Adrenal gland (tissue), 12 donors: ENCODE results near the gene ARL3. TPM values are rescaled to one million over a fixed set of nuclear protein-coding genes. Genes with fewer than 3 reads are reported as not detected.

Experiments used
- DNase-seq, 7 donors: peaks; one replicate each; pipeline ENCODE4 v3.0.0-alpha.2; 2019 to 2020
- H3K27ac ChIP-seq, 5 donors: fragments of 200-600 bp; sonication (generic) in 4 of 5; 1 replicate in 3 of 5; 2 replicates in 2 of 5; pipeline versions ENCODE4 v1.5.1 to v1.8.0; 2016 to 2020; ENCODE audit warnings: mild to moderate bottlenecking in 1 of 5
- H3K27me3 ChIP-seq: fragments of 200-600 bp; 2 replicates; pipeline ENCODE4 v1.8.0; 2021
- H3K36me3 ChIP-seq, 2 donors: fragments of 200-600 bp; replicated peaks in 1 of 2; 1 replicate in 1 of 2; 2 replicates in 1 of 2; pipeline versions ENCODE4 v1.5.1 to v1.8.0; 2018 to 2022
- H3K4me1 ChIP-seq, 2 donors: fragments of 200-600 bp; replicated peaks in 1 of 2; 1 replicate in 1 of 2; 2 replicates in 1 of 2; pipeline versions ENCODE4 v1.5.1 to v1.8.0; 2018 to 2021
- H3K4me3 ChIP-seq, 4 donors: fragments of 200-600 bp; sonication (generic) in 3 of 4; one replicate each; pipeline ENCODE4 v1.5.1; 2016 to 2018
- H3K9me3 ChIP-seq, 3 donors: fragments of 200-600 bp; sonication (generic) in 1 of 3; replicated peaks in 1 of 3; 1 replicate in 2 of 3; 2 replicates in 1 of 3; pipeline versions ENCODE4 v1.5.1 to v1.8.0; 2016 to 2021
- CTCF ChIP-seq, 6 experiments: fragments of 450-650 bp in 4 of 6; fragments of 200-600 bp in 2 of 6; sonication (generic) in 1 of 6; IDR thresholded peaks; 1 replicate in 5 of 6; 2 replicates in 1 of 6; pipeline versions ENCODE4 v1.5.1 to v1.8.0; 2016 to 2021; ENCODE audit warnings: antibody characterized with exemption in 6 of 6, mild to moderate bottlenecking in 2 of 6, moderate library complexity in 1 of 6
- POLR2A ChIP-seq, 2 donors: fragments of 450-650 bp; IDR thresholded peaks; one replicate each; pipeline ENCODE4 v1.6.1; 2017; ENCODE audit warnings: antibody characterized with exemption in 2 of 2, mild to moderate bottlenecking in 2 of 2, moderate library complexity in 1 of 2
- WGBS, 4 donors: extraction: QIAGEN DNeasy Blood & Tissue Kit in 2 of 4; methylation state at CpG; one replicate each; pipeline versions ENCODE4 v1.1.5 to v1.1.7; 2013 to 2017; 5-methylcytosine and 5-hydroxymethylcytosine counted together
- intact Hi-C, 2 donors: fragments of 100-400 bp; cut with DNase I; formaldehyde crosslinking; loops; one replicate each; pipeline versions ENCODE4 v1.14.1 to v1.15.0; 2022 to 2023
- polyA plus RNA-seq, 3 donors: library from polyadenylated mRNA; stranded (reverse); fragments of 200-250 nt in 2 of 3; fragments of 350-450 nt in 1 of 3; fragmentation: Illumina TruSeq in 1 of 3; extraction: RNeasy Lipid Tissue Mini Kit (QIAGEN cat#74804) in 1 of 3; gene quantifications; one replicate each; pipeline ENCODE4 v1.2.3, GENCODE V29; 2013 to 2014
- total RNA-seq, 9 donors: library from RNA; depleted of rRNA in 4 of 9; stranded (reverse); fragments of >200 nt in 4 of 9; fragments of 120-200 nt in 1 of 9; fragmentation: NEBNext Ultra II Directional in 1 of 9; extraction: Animal tissue kit (Norgen Biotek cat#: 25700) in 1 of 9; gene quantifications; one replicate each; pipeline versions ENCODE4 v1.1.0 to v1.2.4, GENCODE V29; 2013 to 2023
- donor health status: healthy with polysubstance abuse.
- donor health status: Bipolar disorder and iron deficiency.
- donor health status: DM: yes; HTN: yes; CAD: no.
- donor health status: DM: no; HTN: no; CAD: no.
- donor health status: DM: no; HTN: no; CAD: no.
- donor health status: DM: yes; HTN: yes; CAD: no.

Gene ARL3
- total and polyA plus RNA-seq, 12 donors, result 4.8 to 20.5 (median 8.8) TPM

GRCh38 chr10:102712089-102712488 lies 2.1 kb downstream of the ARL3 start:
- H3K4me1 ChIP-seq, result peaks cover 0 to 26% of the 10 kb centered on the region in 2 donors
- H3K4me3 ChIP-seq, result no peak overlapping the region
- intact Hi-C loops, result no loop called here
- 84 to 87% (median 85%) methylated on average over 4 of the region's 4 CpGs for WGBS, 4 donors
- H3K36me3 ChIP-seq, result no peaks in the 10 kb centered on the region
- no peaks in the 10 kb centered on the region for H3K27me3 ChIP-seq
- DNase-seq, result no peak
- no peaks in the 10 kb centered on the region for H3K9me3 ChIP-seq
- no peak overlapping the region for H3K27ac ChIP-seq
- no peak for TF ChIP-seq POLR2A (IDR thresholded peaks at IDR 0.05)
- no peak for TF ChIP-seq CTCF (IDR thresholded peaks at IDR 0.05)

- DNase-seq, result no peak
- no peaks in the 10 kb centered on the region for H3K36me3 ChIP-seq
- H3K4me1 ChIP-seq, result peaks cover 0 to 24% of the 10 kb centered on the region in 2 donors
- intact Hi-C loops, result no loop called here
- H3K9me3 ChIP-seq, result no peaks in the 10 kb centered on the region
- TF ChIP-seq POLR2A (IDR thresholded peaks at IDR 0.05), result no peak
- no peak for TF ChIP-seq CTCF (IDR thresholded peaks at IDR 0.05)
- H3K4me3 ChIP-seq, result no peak overlapping the region
- H3K27me3 ChIP-seq, result no peaks in the 10 kb centered on the region
- 37 to 49% (median 40%) methylated on average over 4 of the region's 4 CpGs for WGBS, 4 donors
- no peak overlapping the region for H3K27ac ChIP-seq
Observed at GRCh38 chr10:102710609-102711008, 3.6 kb downstream of the ARL3 start.

- intact Hi-C loops, result no loop called here
- no peak for TF ChIP-seq CTCF (IDR thresholded peaks at IDR 0.05)
- Histone ChIP-seq H3K4me1 (no peaks in the 10 kb centered on the region), H3K4me3 (no peak overlapping the region), H3K9me3 (no peaks in the 10 kb centered on the region), H3K27me3 (no peaks in the 10 kb centered on the region), H3K36me3 (no peaks in the 10 kb centered on the region), H3K27ac (no peak overlapping the region)
- 71 to 73% (median 72%) methylated on average over 2 of the region's 2 CpGs for WGBS, 4 donors
- DNase-seq, result no peak
Observed at GRCh38 chr10:102705531-102705930, 8.7 kb downstream of the ARL3 start.

GRCh38 chr10:102704915-102705314 lies 9.3 kb downstream of the ARL3 start:
- 87 to 92% (median 88%) methylated on average over 6 of the region's 6 CpGs for WGBS, 4 donors
- Histone ChIP-seq H3K4me1 (no peaks in the 10 kb centered on the region), H3K4me3 (no peak overlapping the region), H3K27me3 (no peaks in the 10 kb centered on the region), H3K36me3 (no peaks in the 10 kb centered on the region), H3K9me3 (no peaks in the 10 kb centered on the region), H3K27ac (no peak overlapping the region)
- DNase-seq, result no peak
- TF ChIP-seq POLR2A (IDR thresholded peaks at IDR 0.05), result no peak
- TF ChIP-seq CTCF (IDR thresholded peaks at IDR 0.05), result no peak
- intact Hi-C loops, result no loop called here
